Measurements from ENCODE around the gene RANBP3.
A peak's percentile ranks its signal among the peaks of the same experiment; 100 is the strongest.

RANBP3 gene

DNA sequence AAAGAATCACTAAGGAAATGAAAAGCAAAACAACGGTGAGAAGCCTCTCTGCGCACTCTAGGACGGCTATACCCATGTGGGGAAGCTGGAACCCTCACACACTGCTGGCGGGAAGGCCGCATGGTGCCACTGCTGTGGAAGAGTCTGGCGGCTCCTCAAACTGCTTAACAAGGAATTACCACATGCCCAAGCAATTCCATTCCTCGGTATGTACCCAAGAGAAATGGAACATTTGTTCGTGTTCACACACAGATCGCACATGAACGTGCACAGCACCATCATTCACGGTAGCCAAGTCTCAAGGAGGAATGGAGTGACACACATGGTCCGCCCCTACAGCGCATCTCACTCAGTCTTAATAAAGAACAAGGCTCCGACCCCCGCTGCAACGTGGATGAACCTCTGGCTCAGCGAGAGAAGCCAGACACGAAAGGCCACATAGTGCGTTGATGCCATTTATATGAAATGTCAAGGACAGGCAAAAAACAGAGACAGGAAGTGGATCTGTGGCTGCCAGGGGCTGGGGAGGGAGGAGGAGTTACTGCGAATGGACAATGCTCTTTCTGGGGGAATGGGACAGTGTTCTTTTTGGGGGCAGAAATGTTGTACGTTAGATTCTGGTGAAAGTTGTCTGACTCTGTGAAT, 56.3 kb downstream of the RANBP3 start:
- no peak for DNase-seq

DNA sequence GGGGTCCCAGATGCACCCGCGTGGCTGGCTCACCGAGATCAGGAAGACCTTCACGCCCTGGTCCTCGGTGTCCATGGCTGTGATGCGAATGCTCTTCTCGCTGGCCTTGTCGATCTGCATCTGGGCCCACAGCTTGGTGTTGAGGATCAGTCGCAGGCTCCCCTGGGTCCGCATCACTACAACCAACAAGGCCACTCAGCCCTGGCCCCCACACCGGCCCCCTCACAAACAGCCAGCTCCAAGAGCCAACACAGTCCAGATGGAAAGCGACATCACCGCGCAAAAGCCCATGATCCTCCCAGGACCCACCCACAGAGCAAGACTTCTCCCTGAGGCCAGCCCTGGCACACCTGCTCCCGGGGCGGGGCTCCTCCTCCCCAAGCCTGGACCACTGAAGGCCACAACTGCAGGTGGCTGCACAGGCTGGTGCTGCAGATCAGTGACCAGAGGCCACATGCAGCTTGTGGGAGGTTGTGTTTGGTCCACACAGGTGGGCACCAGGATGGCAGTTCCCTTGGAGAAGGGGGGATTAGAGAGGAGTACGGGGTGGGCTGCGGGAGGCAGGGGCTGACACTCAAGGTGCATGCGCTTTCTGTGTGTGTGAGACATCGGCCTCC, 59.4 kb downstream of the RANBP3 start:
- no peak for DNase-seq

DNA sequence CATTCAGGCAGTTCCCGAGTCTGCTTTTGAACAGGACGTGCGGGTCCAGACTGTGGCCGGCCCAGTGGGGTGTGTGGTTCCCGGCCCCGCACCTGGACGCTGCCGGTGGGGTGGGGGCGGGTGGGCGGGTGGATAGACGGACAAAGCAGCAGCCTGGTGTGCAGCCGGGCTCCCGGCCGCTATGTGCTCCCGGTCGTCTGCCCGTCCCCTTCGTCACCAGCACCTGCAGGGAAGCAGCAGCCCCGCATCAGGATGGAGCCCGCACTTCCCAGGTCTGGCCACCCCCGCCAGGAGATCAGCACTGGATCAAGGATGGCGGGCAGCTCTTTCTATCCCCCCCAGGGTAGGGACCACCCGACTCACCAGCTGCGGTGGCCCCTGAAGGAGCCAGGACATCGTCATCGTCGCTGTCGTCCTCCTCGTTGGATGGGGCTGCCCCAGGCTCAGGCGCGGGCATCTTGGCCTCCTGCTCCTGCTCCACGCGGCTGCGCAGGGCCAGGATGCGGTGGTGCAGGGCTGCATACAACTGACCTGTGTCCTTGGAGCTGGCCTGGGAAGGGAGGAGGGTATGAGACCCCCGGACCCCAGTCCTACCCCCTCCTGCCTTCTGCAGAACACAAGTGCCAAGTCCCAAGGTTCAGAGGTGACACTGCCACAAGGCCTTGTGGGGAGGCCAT, 60.4 kb downstream of the RANBP3 start:
- DNase-seq = no peak

DNA sequence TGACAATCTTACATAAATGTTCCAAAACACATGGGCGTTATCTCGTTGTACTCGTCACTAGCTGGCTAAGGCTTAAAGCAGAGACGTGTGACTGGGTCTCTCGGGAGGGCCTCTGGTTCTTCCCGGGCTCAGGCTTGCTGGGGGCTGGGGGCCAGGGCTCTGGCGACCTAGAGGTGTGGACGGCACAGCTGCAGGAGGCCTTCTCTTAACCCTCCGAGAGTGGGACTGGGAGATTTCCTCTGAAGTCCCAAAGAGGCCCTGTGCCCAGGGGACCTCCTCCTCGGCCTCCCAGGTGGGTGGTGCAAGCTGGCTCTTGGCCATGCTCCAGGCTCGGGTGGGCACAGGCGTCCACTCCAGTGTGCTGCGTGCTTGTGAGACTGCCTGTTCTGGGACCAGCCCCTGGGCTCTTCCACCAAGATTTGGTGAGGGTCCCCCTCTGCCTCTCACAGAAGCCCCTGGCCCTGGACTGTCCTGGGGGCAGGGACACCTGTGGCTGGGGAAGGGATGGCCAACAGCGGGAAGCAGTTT, 61.7 kb downstream of the RANBP3 start:
- DNase-seq = no peak

DNA sequence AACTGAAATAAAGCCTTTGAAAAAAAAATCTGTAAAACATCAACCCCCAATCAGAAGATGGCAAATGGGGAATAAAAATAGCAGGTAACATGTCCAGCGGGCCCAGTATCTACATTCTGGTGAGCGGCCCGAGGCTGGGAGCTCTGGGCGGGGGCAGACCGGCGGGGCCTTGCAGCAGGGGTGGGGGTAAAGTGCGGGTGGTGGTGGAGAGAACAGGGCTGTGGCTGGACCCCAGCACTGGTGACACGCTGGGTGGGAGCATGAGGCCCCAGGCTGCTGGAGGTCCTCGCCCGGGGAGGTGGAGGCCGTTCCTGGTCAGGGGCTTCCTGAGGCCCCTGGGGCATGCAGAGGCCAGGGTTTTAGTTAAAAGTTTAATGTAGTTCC, 62.2 kb downstream of the RANBP3 start:
- DNase-seq = no peak

DNA sequence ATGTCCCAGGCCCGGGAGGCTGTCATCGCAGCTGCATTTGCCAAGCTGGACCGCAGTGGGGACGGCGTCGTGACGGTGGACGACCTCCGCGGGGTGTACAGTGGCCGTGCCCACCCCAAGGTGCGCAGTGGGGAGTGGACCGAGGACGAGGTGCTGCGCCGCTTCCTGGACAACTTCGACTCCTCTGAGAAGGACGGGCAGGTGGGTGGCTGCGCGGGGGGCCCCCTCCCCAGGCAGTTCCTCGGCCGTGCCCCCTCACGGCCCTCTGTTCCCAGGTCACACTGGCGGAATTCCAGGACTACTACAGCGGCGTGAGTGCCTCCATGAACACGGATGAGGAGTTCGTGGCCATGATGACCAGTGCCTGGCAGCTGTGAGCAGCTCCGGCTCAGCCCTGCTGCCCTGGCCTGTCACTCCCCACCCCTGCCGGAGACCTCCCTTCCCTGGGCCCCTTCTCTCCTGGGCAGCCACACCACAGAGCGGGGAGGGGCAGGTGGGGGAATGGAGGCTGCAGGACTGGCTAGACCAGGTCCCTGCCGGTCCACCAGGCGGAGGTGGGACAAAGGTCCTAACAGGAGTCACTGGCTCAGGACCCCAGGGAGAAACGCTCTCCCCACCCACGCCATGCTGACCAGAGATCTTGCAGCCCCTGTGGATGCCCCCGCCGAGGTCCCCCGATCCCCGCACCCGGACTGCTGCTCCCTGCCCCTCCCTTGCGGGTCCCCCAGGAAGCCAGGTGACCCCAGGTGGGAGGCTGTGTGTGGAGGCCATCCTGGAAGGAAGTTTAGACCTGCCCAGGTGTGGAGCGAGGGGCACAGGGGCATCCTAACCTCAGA, 62.8 kb downstream of the RANBP3 start:
- DNase-seq = no peak

DNA sequence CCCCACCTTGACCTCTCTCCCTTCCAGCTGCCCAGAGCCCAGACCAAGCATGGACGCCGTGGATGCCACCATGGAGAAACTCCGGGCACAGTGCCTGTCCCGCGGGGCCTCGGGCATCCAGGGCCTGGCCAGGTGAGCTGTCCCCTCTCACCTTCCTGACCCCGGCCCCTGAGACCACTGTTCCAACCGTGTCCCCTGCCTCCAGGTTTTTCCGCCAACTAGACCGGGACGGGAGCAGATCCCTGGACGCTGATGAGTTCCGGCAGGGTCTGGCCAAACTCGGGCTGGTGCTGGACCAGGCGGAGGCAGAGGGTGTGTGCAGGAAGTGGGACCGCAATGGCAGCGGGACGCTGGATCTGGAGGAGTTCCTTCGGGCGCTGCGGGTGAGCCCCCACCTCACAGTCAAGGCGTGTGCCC, 63.6 kb downstream of the RANBP3 start:
- no peak for DNase-seq

DNA sequence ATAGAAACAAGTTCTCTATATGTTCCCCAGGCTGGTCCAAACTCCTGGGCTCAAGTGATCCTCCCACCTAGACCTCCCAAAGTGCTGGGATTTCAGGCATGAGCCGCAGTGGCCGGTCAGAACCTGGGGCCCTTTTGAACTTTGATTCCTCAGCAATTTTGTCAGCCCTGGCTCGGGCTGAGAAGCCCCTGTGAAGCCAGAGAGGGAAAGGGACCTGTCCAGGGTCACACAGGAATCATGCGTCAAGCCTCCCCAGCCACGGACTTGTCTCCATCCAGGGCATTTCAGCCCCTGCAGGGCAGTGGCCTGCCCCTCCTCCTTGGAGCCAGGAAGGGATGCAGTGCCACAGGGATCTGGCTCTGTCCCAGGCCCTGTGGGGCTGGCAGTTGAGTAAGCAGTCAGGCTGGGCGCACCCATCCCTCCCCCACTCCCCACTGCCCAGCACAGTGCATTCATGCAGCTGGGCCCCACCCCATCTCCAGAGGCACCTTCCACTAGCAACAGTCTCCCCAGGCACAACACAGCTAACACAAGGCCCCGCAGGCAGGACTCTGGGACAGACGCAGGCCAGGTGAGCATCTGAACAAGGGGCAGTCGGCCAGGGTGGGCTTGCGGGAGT, 64.1 kb downstream of the RANBP3 start, which contains the start of gene CAPS:
TSS of gene CAPS (plus strand) at position 516 of the 619 bp plus-strand sequence. CDS start 153 bp downstream, outside the sequence.
- no peak for DNase-seq

DNA sequence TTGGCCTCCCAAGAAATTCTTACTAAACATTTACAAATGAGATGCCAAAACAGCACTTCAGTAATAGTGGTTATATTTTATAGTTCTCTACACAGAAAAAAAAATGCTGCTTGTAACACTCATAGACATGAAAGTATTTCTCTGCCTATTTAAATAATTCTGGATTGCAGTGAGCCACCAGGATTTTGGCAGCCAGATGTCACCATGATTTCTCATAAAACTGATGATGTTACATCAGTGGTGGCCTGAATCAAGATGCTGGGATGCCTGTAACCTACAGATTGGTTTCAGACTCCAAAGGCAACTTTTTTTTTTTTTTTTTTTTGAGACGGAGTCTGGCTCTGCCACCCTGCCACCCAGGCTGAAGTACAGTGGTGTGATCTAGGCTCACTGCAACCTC, 66.6 kb downstream of the RANBP3 start:
- no peak for DNase-seq

DNA sequence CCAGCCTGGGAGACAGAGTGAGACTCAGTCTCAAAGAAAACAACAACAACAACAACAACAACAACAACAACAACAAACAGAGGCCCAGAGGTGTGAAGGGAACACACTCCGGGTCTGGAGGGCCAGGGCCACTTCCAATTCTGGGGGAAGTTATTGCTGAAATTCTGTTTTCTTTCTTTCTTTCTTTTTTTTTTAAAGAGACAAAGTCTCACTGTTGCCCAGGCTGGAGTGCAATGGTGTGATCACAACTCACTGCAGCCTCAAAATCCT, 67.4 kb downstream of the RANBP3 start:
- no peak for DNase-seq

DNA sequence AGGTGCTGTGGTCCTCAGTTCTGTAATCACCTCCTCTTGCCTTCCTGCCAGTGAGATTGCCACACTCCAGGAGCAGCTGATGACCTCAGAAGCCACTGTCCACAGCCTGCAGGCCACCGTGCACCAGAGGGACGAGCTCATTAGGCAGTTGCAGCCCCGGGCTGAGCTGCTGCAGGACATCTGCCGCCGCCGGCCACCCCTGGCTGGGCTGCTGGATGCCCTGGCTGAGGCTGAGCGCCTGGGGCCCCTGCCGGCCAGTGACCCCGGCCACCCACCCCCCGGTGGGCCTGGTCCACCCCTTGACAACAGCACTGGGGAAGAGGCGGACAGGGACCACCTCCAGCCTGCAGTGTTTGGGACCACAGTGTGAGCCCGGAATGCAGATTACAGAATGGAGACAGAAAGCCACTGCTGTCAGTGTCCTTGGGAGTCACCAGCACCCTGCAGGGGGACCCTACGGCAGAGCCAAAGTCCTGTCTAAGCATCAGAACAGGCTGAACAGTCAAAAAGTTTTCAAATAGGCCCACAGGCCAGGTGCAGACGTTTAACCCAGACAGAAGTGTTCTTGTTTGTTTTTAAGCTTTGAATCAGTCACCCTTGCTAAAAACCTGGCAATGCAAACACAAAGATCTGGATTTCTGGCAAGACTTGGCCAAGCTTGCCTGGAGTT, 69.0 kb downstream of the RANBP3 start:
- no peak for DNase-seq

DNA sequence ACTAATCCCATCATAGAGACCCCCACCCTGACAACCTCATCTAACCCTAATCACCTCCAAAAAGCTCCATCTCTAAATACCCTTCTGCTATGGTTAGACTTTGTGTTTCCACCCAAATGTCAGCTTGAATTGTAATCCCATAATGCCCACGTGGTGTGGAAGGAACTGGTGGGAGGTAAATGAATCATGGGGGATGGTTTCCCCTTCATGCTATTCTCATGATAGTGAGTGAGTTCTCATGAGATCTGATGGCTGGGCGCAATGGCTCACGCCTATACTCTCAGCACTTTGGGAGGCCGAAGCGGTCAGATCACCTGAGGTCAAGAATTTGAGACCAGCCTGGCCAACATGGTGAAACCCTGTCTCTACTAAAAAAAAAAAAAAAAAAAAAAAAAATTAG, 70.7 kb downstream of the RANBP3 start:
- DNase-seq = no peak

DNA sequence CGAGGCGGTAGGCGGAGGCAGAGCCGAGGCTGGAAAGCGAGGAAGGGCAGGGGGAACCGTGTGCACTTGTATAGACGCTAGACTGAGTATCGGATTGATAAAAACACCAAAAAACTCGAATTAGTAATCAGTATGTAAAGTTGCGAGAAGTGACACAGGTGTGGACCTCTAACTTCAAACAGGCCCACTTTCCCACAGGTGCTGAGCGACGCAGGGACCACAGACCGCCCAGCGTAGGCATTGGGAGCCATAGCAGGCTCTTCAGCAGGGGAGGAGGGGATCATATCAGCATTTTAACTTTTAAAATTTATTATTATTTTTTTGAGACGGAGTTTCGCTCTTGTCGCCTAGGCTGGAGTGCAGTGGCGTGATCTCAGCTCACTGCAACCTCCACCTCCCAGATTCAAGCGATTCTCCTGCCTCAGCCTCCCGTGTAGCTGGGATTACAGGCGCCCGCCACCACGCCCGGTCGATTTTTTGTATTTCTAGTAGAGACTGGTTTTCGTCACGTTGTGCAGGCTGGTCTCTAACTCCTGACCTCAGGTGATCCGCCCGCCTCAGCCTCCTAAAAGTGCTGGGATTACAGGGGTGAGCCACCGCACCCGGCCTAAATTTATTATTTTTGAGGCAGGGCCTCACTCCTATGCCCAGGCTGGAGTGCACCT, 72.7 kb downstream of the RANBP3 start:
- no peak for DNase-seq

DNA sequence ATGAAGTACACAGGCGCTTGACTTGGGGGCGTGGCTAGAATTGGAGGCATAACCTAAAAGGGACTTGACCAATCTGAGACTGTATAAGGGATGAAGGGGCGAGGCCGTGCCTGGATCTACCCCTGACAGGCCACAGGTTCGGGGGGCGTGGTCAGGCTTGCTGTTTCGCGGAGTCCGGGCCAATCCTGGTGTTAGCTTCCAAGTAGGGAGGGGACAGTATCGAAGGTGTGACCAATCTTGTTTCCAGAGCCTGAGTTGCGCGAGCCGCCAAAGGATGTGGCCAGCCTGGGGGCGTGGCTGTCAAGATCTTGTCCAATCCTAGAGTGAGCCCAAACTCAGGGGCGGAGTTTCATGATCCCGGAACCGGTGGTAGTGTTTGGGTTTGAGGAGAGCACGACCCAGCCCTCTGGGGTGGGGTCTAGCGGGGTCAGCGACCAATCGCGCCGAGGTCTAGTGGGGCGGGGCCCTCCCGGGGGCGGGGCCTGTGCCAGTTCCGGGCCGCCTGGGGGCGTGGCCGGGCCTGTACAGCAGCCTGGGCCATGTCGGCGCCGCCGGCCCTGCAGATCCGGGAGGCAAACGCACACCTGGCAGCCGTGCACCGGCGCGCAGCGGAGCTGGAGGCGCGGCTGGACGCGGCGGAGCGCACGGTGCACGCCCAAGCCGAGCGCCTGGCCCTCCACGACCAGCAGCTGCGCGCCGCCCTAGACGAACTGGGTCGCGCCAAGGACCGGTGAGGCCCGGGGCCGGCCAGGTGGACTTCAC, 73.4 kb downstream of the RANBP3 start, which contains the start of gene VMAC:
TSS of gene VMAC (plus strand) at position 521 of the 762 bp plus-strand sequence. CDS start at position 540, 19 bp downstream.
- peak; percentile 99 for DNase-seq

DNA sequence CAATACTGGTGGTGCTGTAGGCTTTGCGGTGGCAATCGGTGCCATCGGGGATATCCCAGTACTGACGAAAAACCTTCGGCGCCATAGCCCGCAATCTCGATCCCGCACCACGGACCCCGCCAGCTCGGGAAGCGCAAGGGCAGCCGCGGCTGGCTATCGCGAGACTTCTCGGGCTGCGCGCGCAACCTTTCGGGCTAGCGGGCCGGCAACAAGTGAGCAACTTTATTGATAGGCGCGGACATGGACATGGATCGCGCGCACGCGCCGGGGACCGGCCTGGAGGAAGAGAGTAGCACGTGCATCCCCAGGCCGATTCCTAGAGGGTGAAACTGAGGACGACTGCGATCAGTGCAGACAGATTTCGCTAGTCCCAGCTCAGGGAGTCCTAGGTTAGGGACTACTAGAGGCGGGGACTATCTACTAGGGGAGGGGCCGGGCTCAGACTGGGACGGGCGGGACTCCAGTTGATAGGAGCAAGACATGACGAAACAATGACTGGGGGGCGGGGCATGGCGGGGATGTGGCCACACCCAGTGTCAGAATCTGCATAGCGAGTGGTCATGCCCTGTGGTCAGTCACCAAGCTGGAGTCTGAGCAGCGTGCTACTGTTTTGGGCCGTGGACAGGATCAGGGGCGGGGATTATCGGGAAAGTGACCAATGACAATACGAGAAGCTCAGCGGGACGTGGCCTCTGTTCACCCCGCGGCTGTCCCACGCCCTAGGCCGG, 74.2 kb downstream of the RANBP3 start, which contains the start of gene NDUFA11:
TSS of gene NDUFA11 (minus strand) at position 167 of the 728 bp plus-strand sequence. CDS start at position 85, 82 bp downstream.
- peak; percentile 90 for DNase-seq

DNA sequence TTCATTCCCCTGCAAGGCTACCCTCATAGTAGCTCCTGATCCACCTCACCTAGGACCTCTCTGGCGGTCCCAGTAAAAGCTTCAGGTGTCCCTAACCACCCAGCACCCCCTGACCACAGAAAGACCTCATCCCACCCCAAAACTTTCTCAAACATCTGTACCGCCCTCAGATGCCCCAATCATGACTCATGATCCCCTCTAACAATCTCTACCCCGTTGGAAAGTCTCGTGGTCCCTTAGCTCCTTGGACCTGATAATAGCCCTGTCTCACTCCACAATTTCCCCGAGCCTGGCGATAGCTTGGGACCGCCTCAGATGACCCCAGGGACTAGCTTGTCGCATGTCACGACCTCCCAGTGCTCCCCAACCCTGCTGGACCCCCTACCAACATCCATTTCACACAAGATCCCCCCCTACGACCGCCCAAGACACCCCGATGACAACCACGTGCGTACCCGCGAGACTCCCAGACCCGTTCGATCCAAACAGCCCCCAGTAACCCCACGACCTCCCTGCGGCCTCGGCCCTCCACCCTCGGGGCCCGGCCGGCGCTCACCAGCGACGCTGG, 74.8 kb downstream of the RANBP3 start:
- no peak for DNase-seq

DNA sequence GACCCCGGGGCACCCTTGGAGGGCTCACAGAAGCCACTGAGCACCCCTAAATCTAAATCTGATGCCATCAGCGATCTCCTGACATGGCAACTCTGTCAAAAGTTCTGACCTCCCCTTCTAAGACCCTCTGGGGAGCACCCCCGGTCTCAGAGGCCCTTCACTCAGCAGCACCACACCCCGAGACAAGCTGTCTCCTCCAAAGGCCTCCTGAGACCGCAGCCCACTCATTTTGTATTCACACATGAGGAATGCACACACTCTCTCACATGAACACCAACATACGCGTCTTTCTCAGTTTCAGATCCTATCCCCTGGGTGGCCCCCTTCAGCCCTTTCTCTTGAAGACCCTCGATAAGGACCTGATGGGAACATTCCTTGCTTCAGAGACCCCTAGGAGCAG, 77.0 kb downstream of the RANBP3 start:
- no peak for DNase-seq

DNA sequence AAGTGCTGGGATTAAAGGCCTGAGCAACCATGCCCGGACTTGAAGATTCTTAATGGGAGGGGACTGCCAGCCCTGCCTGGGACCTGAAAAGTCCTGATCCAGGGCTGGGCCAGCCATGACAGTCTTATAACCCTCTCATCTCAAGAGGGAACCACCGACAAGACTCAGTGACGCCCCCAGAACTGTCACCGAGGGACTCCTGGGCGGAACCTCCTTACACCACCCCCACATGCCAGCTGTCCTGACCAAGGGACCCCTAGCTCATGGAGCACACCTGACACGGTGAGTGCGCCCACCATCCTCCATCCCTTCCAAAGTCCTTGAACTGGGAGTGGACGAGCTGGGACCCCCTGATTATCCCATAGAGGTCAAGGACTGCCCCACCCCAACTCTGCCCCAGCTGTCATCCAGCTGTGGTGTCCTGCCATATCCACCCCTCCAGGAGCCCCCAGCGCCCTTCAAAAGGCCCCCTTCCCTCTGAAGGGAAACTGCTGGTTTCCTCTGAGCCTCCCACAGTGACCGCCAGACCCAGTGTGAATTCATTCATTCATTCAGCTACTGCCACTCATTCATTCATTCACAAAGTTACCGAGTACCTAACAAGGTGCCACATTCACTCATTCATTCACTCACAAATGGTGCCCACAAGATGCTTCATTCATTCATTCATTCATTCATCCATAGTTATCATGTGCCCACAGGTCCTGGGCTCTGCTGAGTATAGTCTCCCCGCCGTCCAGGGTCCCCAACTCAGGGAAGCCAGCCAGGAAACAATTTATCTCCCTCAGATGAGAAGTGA, 78.0 kb downstream of the RANBP3 start:
- DNase-seq = no peak
